ENCODE data around the gene PGAP3.
A peak's percentile ranks its signal among the peaks of the same experiment; 100 is the strongest.

PGAP3 gene

DNA sequence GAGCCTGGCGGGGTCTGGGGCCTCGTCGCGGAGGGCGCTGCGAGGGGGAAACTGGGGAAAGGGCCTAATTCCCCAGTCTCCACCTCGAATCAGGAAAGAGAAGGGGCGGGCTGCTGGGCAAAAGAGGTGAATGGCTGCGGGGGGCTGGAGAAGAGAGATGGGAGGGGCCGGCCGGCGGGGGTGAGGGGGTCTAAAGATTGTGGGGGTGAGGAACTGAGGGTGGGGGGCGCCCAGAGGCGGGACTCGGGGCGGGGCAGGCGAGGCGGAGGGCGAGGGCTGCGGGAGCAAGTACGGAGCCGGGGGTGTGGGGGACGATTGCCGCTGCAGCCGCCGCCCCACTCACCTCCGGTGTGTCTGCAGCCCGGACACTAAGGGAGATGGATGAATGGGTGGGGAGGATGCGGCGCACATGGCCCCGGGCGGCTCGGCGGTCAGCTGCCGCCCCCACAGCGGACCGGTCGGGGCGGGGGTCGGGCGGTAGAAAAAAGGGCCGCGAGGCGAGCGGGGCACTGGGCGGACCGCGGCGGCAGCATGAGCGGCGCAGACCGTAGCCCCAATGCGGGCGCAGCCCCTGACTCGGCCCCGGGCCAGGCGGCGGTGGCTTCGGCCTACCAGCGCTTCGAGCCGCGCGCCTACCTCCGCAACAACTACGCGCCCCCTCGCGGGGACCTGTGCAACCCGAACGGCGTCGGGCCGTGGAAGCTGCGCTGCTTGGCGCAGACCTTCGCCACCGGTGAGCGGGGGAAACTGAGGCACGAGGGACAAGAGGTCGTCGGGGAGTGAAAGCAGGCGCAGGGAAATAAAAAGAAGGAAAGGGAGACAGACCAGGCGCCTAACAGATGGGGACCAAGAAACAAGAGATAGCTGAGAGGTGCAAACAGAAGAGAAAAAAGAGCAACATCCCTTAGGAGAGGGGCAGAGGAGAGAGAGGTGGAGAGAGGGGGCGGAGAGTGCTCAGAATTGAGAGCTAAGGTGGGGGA, 19.6 kb downstream of the PGAP3 start, which contains the start of gene PNMT:
Gene PNMT (plus strand): TSS at position 509 of the 980 bp plus-strand sequence. CDS start 23 bp downstream, at position 532.
- peak within 1 kb of the TSS; percentile 14 for H3K9ac ChIP-seq (ENCODE audit: low read length)
- H3K4me1 ChIP-seq (ENCODE audit: control insufficient read depth, insufficient read depth, low read length): peaks cover 43% of the 10 kb centered on the region
- H3K27ac ChIP-seq (ENCODE audit: low read depth, low read length): no peak within 1 kb of the TSS
- no peaks in the 10 kb centered on the region for H3K36me3 ChIP-seq (ENCODE audit: control insufficient read depth, insufficient read depth, low read length)
- no peaks in the 10 kb centered on the region for H3K9me3 ChIP-seq (ENCODE audit: control insufficient read depth, insufficient read depth, low read depth, low read length)
- peaks cover 40% of the 10 kb centered on the region for H3K27me3 ChIP-seq (ENCODE audit: control insufficient read depth, insufficient read depth, low read length)
- H3K4me3 ChIP-seq (ENCODE audit: low read depth, low read length): peak within 1 kb of the TSS; percentile 64

GRCh38 chr17:39667262-39667944, 20.5 kb downstream of the PGAP3 start:
- H3K4me1 ChIP-seq (ENCODE audit: control insufficient read depth, insufficient read depth, low read length): peaks cover 51% of the 10 kb centered on the region
- peak overlapping the region; percentile 64 for H3K4me3 ChIP-seq (ENCODE audit: low read depth, low read length)

GRCh38 chr17:39666601-39667261, 21.1 kb downstream of the PGAP3 start:
- Histone ChIP-seq H3K27me3 (ENCODE audit: control insufficient read depth, insufficient read depth, low read length) (peaks cover 40% of the 10 kb centered on the region), H3K9ac (ENCODE audit: low read length) (no peak overlapping the region), H3K27ac (ENCODE audit: low read depth, low read length) (no peak overlapping the region), H3K36me3 (ENCODE audit: control insufficient read depth, insufficient read depth, low read length) (peaks cover 3% of the 10 kb centered on the region; the same call in 1 of the 2 replicates), H3K4me1 (ENCODE audit: control insufficient read depth, insufficient read depth, low read length) (peaks cover 49% of the 10 kb centered on the region), H3K9me3 (ENCODE audit: control insufficient read depth, insufficient read depth, low read depth, low read length) (no peaks in the 10 kb centered on the region), H3K4me3 (ENCODE audit: low read depth, low read length) (peak overlapping the region; percentile 64)

More at GRCh38 chr17:39667262-39667944, 20.5 kb downstream of the PGAP3 start:
- Histone ChIP-seq H3K27ac (ENCODE audit: low read depth, low read length) (no peak overlapping the region), H3K27me3 (ENCODE audit: control insufficient read depth, insufficient read depth, low read length) (peaks cover 40% of the 10 kb centered on the region), H3K36me3 (ENCODE audit: control insufficient read depth, insufficient read depth, low read length) (no peaks in the 10 kb centered on the region), H3K9me3 (ENCODE audit: control insufficient read depth, insufficient read depth, low read depth, low read length) (no peaks in the 10 kb centered on the region), H3K9ac (ENCODE audit: low read length) (no peak overlapping the region)

- H3K9ac ChIP-seq (ENCODE audit: low read length): no peak overlapping the region
- peaks cover 8% of the 10 kb centered on the region for H3K36me3 ChIP-seq (ENCODE audit: control insufficient read depth, insufficient read depth, low read length)
- no peak overlapping the region for H3K27ac ChIP-seq (ENCODE audit: low read depth, low read length)
- no peaks in the 10 kb centered on the region for H3K9me3 ChIP-seq (ENCODE audit: control insufficient read depth, insufficient read depth, low read depth, low read length)
- H3K27me3 ChIP-seq (ENCODE audit: control insufficient read depth, insufficient read depth, low read length): peaks cover 40% of the 10 kb centered on the region
- no peak overlapping the region for H3K4me3 ChIP-seq (ENCODE audit: low read depth, low read length)
- H3K4me1 ChIP-seq (ENCODE audit: control insufficient read depth, insufficient read depth, low read length): peaks cover 49% of the 10 kb centered on the region
Measured at GRCh38 chr17:39666231-39666600, 21.6 kb downstream of the PGAP3 start.

GRCh38 chr17:39665642-39666224, 22.1 kb downstream of the PGAP3 start:
- no peak overlapping the region for H3K27ac ChIP-seq (ENCODE audit: low read depth, low read length)
- H3K9ac ChIP-seq (ENCODE audit: low read length): no peak overlapping the region
- H3K9me3 ChIP-seq (ENCODE audit: control insufficient read depth, insufficient read depth, low read depth, low read length): no peaks in the 10 kb centered on the region
- peaks cover 12% of the 10 kb centered on the region for H3K36me3 ChIP-seq (ENCODE audit: control insufficient read depth, insufficient read depth, low read length)
- peaks cover 40% of the 10 kb centered on the region for H3K27me3 ChIP-seq (ENCODE audit: control insufficient read depth, insufficient read depth, low read length)
- H3K4me1 ChIP-seq (ENCODE audit: control insufficient read depth, insufficient read depth, low read length): peaks cover 49% of the 10 kb centered on the region
- no peak overlapping the region for H3K4me3 ChIP-seq (ENCODE audit: low read depth, low read length)

DNA sequence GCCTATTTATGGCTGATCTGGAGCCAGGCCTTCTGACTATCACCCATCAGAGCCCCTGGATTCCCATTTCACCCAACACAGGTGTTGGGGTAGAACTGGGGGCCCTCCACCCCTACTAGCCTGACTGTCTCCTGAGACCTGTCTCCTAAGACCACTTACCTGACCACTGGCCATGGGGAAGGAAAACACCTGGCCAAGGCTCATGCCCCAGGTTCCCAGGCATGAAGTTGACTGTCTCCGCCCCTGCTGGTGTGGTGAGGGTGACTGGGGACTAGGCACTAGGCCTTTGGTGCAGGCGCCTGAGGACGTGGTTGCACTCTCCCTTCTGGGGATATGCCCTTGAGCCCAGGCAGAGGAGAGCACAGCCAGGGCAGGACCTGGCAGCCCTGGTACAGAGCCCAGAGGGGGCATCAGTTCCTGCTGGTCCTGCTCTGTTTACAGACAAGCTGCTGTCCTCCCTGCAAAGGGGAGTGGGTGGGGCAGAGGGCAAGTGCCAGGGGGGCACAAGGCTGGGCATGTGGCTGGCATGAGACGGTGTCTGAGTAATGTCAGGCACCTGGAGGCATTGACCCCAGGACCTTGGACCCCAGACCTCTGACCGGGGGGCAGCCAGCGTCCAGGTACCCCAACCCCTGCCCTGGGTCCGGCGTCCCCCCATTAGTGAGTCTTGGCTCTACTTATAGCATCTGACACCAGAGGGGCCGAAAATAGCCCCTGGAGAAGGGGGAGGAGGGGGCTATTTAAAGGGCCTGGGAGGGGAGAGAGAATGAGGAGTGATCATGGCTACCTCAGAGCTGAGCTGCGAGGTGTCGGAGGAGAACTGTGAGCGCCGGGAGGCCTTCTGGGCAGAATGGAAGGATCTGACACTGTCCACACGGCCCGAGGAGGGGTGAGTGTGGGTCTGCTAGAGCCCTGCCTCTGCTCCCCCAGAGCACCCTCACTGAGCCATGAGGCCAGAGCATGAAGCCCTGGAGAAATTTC, 23.0 kb downstream of the PGAP3 start, which contains the start of gene TCAP:
Gene TCAP (plus strand): TSS at position 769 of the 981 bp plus-strand sequence. CDS start 11 bp downstream, at position 780.
- peaks cover 49% of the 10 kb centered on the region for H3K4me1 ChIP-seq (ENCODE audit: control insufficient read depth, insufficient read depth, low read length)
- no peaks in the 10 kb centered on the region for H3K9me3 ChIP-seq (ENCODE audit: control insufficient read depth, insufficient read depth, low read depth, low read length)
- H3K9ac ChIP-seq (ENCODE audit: low read length): no peak within 1 kb of the TSS
- H3K27ac ChIP-seq (ENCODE audit: low read depth, low read length): no peak within 1 kb of the TSS
- peak within 1 kb of the TSS; percentile 52 for H3K4me3 ChIP-seq (ENCODE audit: low read depth, low read length)
- peaks cover 40% of the 10 kb centered on the region for H3K27me3 ChIP-seq (ENCODE audit: control insufficient read depth, insufficient read depth, low read length)
- peaks cover 20% of the 10 kb centered on the region for H3K36me3 ChIP-seq (ENCODE audit: control insufficient read depth, insufficient read depth, low read length)

DNA sequence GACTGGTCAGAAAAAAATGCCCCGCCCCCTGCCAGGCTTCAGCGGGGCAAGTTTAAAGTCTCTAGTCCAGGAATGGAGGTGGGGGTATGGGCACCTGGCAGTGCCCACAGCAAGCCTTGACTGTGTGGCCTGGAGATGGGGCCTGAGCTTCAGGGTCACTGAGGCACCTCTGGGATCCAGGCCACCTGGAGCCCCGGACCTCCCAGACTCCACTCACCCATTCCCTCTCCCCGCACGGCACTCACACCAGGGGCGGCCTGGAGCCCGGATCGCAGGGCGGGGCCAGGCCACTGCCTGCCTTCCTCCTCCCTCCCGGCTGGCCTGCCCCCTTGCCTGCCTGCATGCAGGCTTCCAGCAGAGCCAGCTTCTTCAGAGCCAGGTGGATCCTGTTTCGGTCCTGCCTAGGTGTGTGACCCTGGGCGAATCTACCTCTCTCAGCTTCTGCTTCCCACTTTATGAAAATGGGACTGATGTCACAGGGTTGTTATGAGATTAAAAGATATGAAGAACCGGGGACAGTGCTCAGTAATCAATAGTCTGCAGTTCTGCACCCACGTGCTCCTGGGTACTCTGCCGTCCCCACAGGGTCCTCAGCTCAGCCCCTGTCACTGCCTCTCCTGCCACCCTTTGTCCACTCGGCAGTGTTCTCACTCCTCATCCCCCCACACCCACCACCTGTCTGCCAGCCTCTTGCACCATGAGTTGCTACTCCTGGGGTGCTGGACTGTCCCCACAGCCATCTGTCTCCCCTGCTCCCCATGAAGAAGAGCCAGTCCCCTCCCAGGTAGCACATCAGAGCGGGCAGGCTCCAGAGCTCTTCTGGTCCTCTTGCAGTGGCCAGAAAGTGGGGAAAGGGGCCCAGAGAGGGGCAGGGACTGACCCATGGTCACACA, 23.9 kb downstream of the PGAP3 start:
- peaks cover 49% of the 10 kb centered on the region for H3K4me1 ChIP-seq (ENCODE audit: control insufficient read depth, insufficient read depth, low read length)
- peaks cover 22% of the 10 kb centered on the region for H3K36me3 ChIP-seq (ENCODE audit: control insufficient read depth, insufficient read depth, low read length)
- peak overlapping the region; percentile 14 for H3K9ac ChIP-seq (ENCODE audit: low read length)
- no peaks in the 10 kb centered on the region for H3K9me3 ChIP-seq (ENCODE audit: control insufficient read depth, insufficient read depth, low read depth, low read length)
- no peak overlapping the region for H3K27ac ChIP-seq (ENCODE audit: low read depth, low read length)
- peak overlapping the region; percentile 52 for H3K4me3 ChIP-seq (ENCODE audit: low read depth, low read length)
- H3K27me3 ChIP-seq (ENCODE audit: control insufficient read depth, insufficient read depth, low read length): peaks cover 31% of the 10 kb centered on the region

DNA sequence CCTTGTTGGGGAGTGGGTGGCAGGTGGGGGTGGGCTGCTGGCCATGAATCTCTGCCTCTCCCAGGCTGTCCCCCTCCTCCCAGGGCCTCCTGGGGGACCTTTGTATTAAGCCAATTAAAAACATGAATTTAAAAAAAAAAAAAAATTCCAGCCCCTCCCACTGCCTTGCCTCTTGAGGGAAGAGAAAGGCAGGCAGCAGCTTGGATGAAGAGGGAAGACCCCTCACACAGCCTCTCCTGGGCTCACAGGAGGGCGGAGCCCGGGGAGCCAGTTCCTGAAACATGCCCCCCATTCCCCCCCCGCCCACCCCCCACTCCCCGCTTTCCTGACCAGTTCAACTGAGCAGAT, 24.5 kb downstream of the PGAP3 start:
- Histone ChIP-seq H3K9me3 (ENCODE audit: control insufficient read depth, insufficient read depth, low read depth, low read length) (no peaks in the 10 kb centered on the region), H3K27me3 (ENCODE audit: control insufficient read depth, insufficient read depth, low read length) (peaks cover 26% of the 10 kb centered on the region), H3K9ac (ENCODE audit: low read length) (no peak overlapping the region), H3K36me3 (ENCODE audit: control insufficient read depth, insufficient read depth, low read length) (peaks cover 26% of the 10 kb centered on the region), H3K4me3 (ENCODE audit: low read depth, low read length) (peak overlapping the region; percentile 52; the same call in 1 of the 2 replicates), H3K27ac (ENCODE audit: low read depth, low read length) (no peak overlapping the region), H3K4me1 (ENCODE audit: control insufficient read depth, insufficient read depth, low read length) (peaks cover 45% of the 10 kb centered on the region)

- H3K9me3 ChIP-seq (ENCODE audit: control insufficient read depth, insufficient read depth, low read depth, low read length): no peaks in the 10 kb centered on the region
- no peak overlapping the region for H3K9ac ChIP-seq (ENCODE audit: low read length)
- no peak overlapping the region for H3K4me3 ChIP-seq (ENCODE audit: low read depth, low read length)
- no peak overlapping the region for H3K27ac ChIP-seq (ENCODE audit: low read depth, low read length)
- peaks cover 45% of the 10 kb centered on the region for H3K4me1 ChIP-seq (ENCODE audit: control insufficient read depth, insufficient read depth, low read length)
- peaks cover 22% of the 10 kb centered on the region for H3K27me3 ChIP-seq (ENCODE audit: control insufficient read depth, insufficient read depth, low read length)
- peaks cover 26% of the 10 kb centered on the region for H3K36me3 ChIP-seq (ENCODE audit: control insufficient read depth, insufficient read depth, low read length)
Measured at GRCh38 chr17:39662551-39663339, 25.1 kb downstream of the PGAP3 start.

Data from HUES6 (cell line).